Measurements from ENCODE around the gene MAN2A1.

Gene MAN2A1

DNA sequence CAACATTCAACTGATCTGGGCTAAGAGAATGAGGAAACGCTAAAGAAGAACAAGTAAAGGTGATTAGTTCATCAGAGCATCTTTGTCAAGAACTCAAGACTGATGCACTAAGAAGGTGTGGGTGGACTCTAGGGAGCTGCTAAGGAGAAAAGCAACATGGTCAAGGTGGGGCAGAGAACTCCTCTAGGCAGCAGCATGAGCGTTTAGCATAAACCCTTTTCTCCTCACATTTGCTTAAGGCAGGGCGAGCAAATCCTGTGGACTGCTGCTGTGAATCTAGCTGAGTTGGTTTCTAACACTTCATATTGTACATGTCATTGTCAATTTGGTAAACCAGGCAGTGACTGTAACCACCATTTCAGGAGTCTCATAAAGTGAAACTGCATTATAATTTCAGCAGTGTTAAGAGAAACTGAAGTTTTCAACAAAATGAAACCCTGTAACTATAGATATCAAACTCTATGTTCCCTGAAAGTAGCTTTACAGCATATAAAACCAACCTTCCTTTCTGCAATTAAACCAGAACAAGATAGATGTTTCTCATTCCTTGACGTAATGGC is 45.9 kb upstream of the MAN2A1 start:
- TF ChIP-seq, protein P1, sequence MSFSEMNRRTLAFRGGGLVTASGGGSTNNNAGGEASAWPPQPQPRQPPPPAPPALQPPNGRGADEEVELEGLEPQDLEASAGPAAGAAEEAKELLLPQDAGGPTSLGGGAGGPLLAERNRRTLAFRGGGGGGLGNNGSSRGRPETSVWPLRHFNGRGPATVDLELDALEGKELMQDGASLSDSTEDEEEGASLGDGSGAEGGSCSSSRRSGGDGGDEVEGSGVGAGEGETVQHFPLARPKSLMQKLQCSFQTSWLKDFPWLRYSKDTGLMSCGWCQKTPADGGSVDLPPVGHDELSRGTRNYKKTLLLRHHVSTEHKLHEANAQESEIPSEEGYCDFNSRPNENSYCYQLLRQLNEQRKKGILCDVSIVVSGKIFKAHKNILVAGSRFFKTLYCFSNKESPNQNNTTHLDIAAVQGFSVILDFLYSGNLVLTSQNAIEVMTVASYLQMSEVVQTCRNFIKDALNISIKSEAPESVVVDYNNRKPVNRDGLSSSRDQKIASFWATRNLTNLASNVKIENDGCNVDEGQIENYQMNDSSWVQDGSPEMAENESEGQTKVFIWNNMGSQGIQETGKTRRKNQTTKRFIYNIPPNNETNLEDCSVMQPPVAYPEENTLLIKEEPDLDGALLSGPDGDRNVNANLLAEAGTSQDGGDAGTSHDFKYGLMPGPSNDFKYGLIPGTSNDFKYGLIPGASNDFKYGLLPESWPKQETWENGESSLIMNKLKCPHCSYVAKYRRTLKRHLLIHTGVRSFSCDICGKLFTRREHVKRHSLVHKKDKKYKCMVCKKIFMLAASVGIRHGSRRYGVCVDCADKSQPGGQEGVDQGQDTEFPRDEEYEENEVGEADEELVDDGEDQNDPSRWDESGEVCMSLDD (tag by site-specific recombination; IDR thresholded peaks at IDR 0.05) = no peak
- no peak overlapping the region for H3K4me3 ChIP-seq (ENCODE audit: low read depth, low read length)
- no peaks in the 10 kb centered on the region for H3K36me3 ChIP-seq (ENCODE audit: control insufficient read depth in 2 of 2, insufficient read depth in 1 of 2, low read length in 2 of 2)
- no peaks in the 10 kb centered on the region for H3K9me3 ChIP-seq (ENCODE audit: control insufficient read depth, insufficient read depth, low read depth, low read length)
- H3K27ac ChIP-seq (ENCODE audit: extremely low read depth, low read depth, low read length) = no peak overlapping the region
- POLR2A ChIA-PET = no interaction called here
- CTCF ChIA-PET = no interaction called here
- 0 out of 2 replicates have a peak, but pooled peaks cover 5% of the 10 kb centered on the region for H3K4me1 ChIP-seq (ENCODE audit: control insufficient read depth, insufficient read depth, low read length)

DNA sequence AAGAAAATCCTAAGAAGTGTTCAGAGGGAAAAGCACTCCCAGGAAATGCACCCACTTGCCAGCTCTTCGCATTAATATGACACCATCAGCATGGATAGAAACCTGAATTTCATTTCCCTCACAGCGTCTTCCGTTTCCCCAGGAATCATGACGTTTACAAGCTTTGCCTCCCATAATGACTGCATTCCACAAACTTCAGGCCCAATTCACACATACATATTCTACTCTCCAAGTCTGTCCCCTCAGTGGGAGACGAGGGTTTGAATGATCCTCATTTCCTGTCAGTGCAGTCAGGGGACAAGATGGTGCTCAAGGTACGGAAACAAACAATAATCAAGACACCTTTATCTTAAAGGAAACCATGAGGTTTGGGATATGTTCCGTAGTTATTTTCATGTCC is 44.9 kb upstream of the MAN2A1 start:
- ChIA-PET POLR2A (no interaction called here), CTCF (interaction anchor here (0.7 kb wide), 1 partner anchor 279 kb away, joined by 3 read pairs; no protein-coding TSS in a partner anchor)

DNA sequence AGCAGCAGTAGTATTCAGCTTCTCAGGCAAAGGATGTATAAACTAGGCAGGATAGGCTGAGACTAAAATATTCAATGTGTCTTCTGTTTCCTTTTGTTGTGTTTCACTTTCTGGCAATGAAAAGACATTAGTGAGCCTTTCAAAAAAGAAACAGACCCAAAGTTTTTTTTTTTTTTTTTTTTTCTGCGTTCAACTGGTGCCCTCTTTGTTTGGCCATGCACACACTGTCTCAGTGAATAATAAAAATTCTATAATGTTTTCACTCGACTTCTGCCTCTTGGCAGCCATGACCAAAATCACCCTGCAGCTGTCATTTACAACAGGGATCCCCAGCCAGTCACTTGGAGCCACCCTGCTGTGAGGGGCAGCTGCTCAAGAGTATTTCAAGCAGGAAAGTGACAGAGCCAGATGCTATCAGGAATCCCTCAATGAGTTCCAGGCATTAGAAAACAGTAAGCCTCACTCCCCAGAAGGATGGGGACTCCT is 44.0 kb upstream of the MAN2A1 start:
- ChIA-PET CTCF (interaction anchor here (0.7 kb wide), 1 partner anchor 278 kb away, joined by 3 read pairs; no protein-coding TSS in a partner anchor), POLR2A (no interaction called here)
- H3K27ac ChIP-seq (ENCODE audit: extremely low read depth, low read depth, low read length) = no peak overlapping the region
- peaks cover 5% of the 10 kb centered on the region; the same call in 1 of the 2 replicates for H3K4me1 ChIP-seq (ENCODE audit: control insufficient read depth, insufficient read depth, low read length)
- H3K4me3 ChIP-seq (ENCODE audit: low read depth, low read length) = no peak overlapping the region
- no peak for TF ChIP-seq ZNF10 (tag by site-specific recombination; IDR thresholded peaks at IDR 0.05)
- TF ChIP-seq ZIC2 (tag by site-specific recombination; IDR thresholded peaks at IDR 0.05) = peak; percentile 52; the same call in 1 of the 2 replicates
- TF ChIP-seq MZF1 (tag by site-specific recombination; IDR thresholded peaks at IDR 0.05; ENCODE audit: borderline replicate concordance) = peak; percentile 54; the same call in 1 of the 2 replicates
- TF ChIP-seq ZNF404 (tag by site-specific recombination; IDR thresholded peaks at IDR 0.05) = no peak
- peak; percentile 82 for TF ChIP-seq FEZF1 (tag by site-specific recombination; IDR thresholded peaks at IDR 0.05)
- no peak for TF ChIP-seq ZNF776 (tag by site-specific recombination; IDR thresholded peaks at IDR 0.05; ENCODE audit: borderline replicate concordance)
- H3K9me3 ChIP-seq (ENCODE audit: control insufficient read depth, insufficient read depth, low read depth, low read length) = no peaks in the 10 kb centered on the region
- H3K36me3 ChIP-seq (ENCODE audit: control insufficient read depth in 2 of 2, insufficient read depth in 1 of 2, low read length in 2 of 2) = no peaks in the 10 kb centered on the region

More for the DNA sequence above, 44.9 kb upstream of the MAN2A1 start:
- H3K36me3 ChIP-seq (ENCODE audit: control insufficient read depth in 2 of 2, insufficient read depth in 1 of 2, low read length in 2 of 2) = no peaks in the 10 kb centered on the region
- H3K4me3 ChIP-seq (ENCODE audit: low read depth, low read length) = no peak overlapping the region
- H3K4me1 ChIP-seq (ENCODE audit: control insufficient read depth, insufficient read depth, low read length) = peaks cover 5% of the 10 kb centered on the region; the same call in 1 of the 2 replicates
- no peak for TF ChIP-seq ZNF223 (tag by site-specific recombination; IDR thresholded peaks at IDR 0.05)
- no peak for TF ChIP-seq ZFP69B (tag by site-specific recombination; IDR thresholded peaks at IDR 0.05)
- TF ChIP-seq ZNF341 (tag by site-specific recombination; IDR thresholded peaks at IDR 0.05; ENCODE audit: low read depth) = no peak
- no peak for TF ChIP-seq ZNF664 (tag by site-specific recombination; IDR thresholded peaks at IDR 0.05)
- TF ChIP-seq SP3 (tag by site-specific recombination; IDR thresholded peaks at IDR 0.05) = no peak
- TF ChIP-seq ZNF2 (tag by site-specific recombination; IDR thresholded peaks at IDR 0.05) = no peak
- no peak for TF ChIP-seq ZNF335 (tag by site-specific recombination; conservative IDR thresholded peaks at IDR 0.05)
- TF ChIP-seq ZNF274 (IDR thresholded peaks at IDR 0.05; ENCODE audit: low read length) = no peak
- TF ChIP-seq ZNF274 (tag by site-specific recombination; IDR thresholded peaks at IDR 0.05; ENCODE audit: borderline replicate concordance) = no peak
- TF ChIP-seq ZNF624 (tag by site-specific recombination; IDR thresholded peaks at IDR 0.05) = no peak
- TF ChIP-seq, protein P2, sequence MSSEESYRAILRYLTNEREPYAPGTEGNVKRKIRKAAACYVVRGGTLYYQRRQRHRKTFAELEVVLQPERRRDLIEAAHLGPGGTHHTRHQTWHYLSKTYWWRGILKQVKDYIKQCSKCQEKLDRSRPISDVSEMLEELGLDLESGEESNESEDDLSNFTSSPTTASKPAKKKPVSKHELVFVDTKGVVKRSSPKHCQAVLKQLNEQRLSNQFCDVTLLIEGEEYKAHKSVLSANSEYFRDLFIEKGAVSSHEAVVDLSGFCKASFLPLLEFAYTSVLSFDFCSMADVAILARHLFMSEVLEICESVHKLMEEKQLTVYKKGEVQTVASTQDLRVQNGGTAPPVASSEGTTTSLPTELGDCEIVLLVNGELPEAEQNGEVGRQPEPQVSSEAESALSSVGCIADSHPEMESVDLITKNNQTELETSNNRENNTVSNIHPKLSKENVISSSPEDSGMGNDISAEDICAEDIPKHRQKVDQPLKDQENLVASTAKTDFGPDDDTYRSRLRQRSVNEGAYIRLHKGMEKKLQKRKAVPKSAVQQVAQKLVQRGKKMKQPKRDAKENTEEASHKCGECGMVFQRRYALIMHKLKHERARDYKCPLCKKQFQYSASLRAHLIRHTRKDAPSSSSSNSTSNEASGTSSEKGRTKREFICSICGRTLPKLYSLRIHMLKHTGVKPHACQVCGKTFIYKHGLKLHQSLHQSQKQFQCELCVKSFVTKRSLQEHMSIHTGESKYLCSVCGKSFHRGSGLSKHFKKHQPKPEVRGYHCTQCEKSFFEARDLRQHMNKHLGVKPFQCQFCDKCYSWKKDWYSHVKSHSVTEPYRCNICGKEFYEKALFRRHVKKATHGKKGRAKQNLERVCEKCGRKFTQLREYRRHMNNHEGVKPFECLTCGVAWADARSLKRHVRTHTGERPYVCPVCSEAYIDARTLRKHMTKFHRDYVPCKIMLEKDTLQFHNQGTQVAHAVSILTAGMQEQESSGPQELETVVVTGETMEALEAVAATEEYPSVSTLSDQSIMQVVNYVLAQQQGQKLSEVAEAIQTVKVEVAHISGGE (tag by site-specific recombination; conservative IDR thresholded peaks at IDR 0.05; ENCODE audit: low read depth) = no peak
- no peak for TF ChIP-seq KLF10 (tag by site-specific recombination; IDR thresholded peaks at IDR 0.05)
- no peak for TF ChIP-seq ZBTB17 (tag by site-specific recombination; IDR thresholded peaks at IDR 0.05)
- no peak for TF ChIP-seq ZNF169 (tag by site-specific recombination; IDR thresholded peaks at IDR 0.05)
- TF ChIP-seq ZNF266 (tag by site-specific recombination; IDR thresholded peaks at IDR 0.05; ENCODE audit: low read depth) = no peak
- no peak for TF ChIP-seq ZNF311 (tag by site-specific recombination; IDR thresholded peaks at IDR 0.05; ENCODE audit: borderline replicate concordance)
- TF ChIP-seq, protein P3, sequence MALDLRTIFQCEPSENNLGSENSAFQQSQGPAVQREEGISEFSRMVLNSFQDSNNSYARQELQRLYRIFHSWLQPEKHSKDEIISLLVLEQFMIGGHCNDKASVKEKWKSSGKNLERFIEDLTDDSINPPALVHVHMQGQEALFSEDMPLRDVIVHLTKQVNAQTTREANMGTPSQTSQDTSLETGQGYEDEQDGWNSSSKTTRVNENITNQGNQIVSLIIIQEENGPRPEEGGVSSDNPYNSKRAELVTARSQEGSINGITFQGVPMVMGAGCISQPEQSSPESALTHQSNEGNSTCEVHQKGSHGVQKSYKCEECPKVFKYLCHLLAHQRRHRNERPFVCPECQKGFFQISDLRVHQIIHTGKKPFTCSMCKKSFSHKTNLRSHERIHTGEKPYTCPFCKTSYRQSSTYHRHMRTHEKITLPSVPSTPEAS (tag by site-specific recombination; IDR thresholded peaks at IDR 0.05) = no peak
- no peak overlapping the region for H3K27ac ChIP-seq (ENCODE audit: extremely low read depth, low read depth, low read length)
- no peaks in the 10 kb centered on the region for H3K9me3 ChIP-seq (ENCODE audit: control insufficient read depth, insufficient read depth, low read depth, low read length)
